Measurements from ENCODE around the gene SLC4A2.
A peak's percentile ranks its signal among the peaks of the same experiment; 100 is the strongest.

SLC4A2 gene

DNA sequence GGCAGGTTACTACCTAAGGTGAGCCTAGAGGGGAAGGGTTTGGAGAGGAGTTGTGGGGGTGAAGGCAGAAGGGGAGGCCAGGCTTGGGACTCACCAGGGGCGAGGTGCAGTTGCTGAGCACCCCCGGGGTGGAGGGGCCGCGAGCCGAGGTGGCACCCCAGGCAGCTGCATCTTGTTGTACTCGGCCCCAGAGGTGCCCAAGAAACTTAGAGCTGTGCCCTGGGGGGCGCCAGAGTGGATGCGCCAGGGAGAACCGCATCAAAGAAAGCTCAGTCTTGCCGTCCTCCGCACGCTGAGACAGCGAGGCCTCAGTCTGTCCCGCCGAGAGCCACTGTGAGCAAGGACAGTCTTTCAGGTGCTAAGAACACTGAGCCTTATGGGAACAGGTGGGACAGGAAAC, 42.4 kb upstream of the SLC4A2 start:
- no peak overlapping the region for H3K4me3 ChIP-seq (ENCODE audit: control insufficient read depth, low read depth, low read length)
- no peak for DNase-seq (ENCODE audit: low read depth)
- TF ChIP-seq CTCF (IDR thresholded peaks at IDR 0.05; ENCODE audit: control insufficient read depth, insufficient read depth, low read depth, low read length, missing control alignments): no peak

GRCh38 chr7:151017370-151017952, 41.9 kb upstream of the SLC4A2 start:
- DNase-seq (ENCODE audit: low read depth): no peak
- H3K4me3 ChIP-seq (ENCODE audit: control insufficient read depth, low read depth, low read length): no peak overlapping the region
- TF ChIP-seq CTCF (IDR thresholded peaks at IDR 0.05; ENCODE audit: control insufficient read depth, insufficient read depth, low read depth, low read length, missing control alignments): no peak

- no peak for DNase-seq (ENCODE audit: low read depth)
- no peak overlapping the region for H3K4me3 ChIP-seq (ENCODE audit: control insufficient read depth, low read depth, low read length)
- peak; percentile 96 for TF ChIP-seq CTCF (IDR thresholded peaks at IDR 0.05; ENCODE audit: control insufficient read depth, insufficient read depth, low read depth, low read length, missing control alignments)
Measured at GRCh38 chr7:151017953-151018420, 41.4 kb upstream of the SLC4A2 start.

DNA sequence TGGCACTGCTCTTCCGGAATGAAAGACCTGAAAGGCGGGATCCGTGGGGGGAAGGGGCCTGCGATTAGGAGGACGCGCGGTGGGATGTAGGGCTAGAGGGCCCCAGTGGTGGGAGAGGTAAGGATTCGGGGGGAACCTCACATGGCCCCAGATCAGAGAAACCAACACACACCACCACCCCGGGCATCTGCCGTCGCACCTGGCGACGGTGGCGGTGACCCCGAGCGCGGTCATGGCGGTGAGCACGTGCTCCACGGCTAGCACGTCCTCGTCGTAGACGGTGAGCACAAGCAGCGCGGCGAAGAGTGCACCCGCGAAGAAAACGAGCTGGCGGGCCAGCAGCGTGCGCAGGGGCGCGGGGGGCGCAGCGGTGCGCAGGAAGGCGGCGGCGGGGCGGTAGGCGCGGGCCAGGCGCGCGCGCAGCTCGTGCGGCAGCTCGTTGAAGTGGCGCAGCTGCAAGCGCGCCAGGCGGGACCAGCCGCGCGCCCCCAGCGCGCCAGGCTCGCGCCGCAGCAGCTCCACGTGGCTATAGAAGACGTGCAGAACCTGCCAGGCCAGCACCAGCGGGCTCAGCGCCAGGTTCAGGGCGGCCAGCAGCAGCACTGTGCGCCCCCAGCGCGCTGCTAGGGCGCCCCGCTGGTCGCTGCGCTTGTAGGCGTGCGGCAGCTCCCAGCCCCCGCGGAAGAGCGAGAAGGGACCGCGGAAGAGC, 40.8 kb upstream of the SLC4A2 start:
- no peak for DNase-seq (ENCODE audit: low read depth)
- H3K4me3 ChIP-seq (ENCODE audit: control insufficient read depth, low read depth, low read length): no peak overlapping the region
- no peak for TF ChIP-seq CTCF (IDR thresholded peaks at IDR 0.05; ENCODE audit: control insufficient read depth, insufficient read depth, low read depth, low read length, missing control alignments)

DNA sequence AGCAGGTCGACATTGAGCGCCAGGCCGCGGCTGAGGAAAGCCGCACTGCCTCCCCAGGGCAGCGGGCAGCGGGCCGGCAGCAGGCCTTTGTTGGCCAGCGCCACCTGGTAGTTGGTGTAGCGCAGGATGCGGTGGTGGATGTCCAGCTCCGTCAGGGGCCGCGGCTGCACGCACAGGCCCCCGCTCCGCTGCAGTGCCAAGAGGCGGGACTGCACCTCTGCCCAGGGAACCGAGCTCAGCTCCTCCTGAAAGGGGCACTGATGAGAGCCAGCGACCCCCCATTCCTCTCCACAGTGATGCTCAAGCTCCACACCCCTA, 40.3 kb upstream of the SLC4A2 start:
- no peak overlapping the region for H3K4me3 ChIP-seq (ENCODE audit: control insufficient read depth, low read depth, low read length)
- DNase-seq (ENCODE audit: low read depth): no peak
- no peak for TF ChIP-seq CTCF (IDR thresholded peaks at IDR 0.05; ENCODE audit: control insufficient read depth, insufficient read depth, low read depth, low read length, missing control alignments)

GRCh38 chr7:151020231-151020630, 39.2 kb upstream of the SLC4A2 start:
- H3K4me3 ChIP-seq (ENCODE audit: control insufficient read depth, low read depth, low read length): no peak overlapping the region
- no peak for TF ChIP-seq CTCF (IDR thresholded peaks at IDR 0.05; ENCODE audit: control insufficient read depth, insufficient read depth, low read depth, low read length, missing control alignments)
- DNase-seq (ENCODE audit: low read depth): no peak

All from AG09309 (cell line).